ENCODE data around the gene FPR1.

The FPR1 gene

DNA sequence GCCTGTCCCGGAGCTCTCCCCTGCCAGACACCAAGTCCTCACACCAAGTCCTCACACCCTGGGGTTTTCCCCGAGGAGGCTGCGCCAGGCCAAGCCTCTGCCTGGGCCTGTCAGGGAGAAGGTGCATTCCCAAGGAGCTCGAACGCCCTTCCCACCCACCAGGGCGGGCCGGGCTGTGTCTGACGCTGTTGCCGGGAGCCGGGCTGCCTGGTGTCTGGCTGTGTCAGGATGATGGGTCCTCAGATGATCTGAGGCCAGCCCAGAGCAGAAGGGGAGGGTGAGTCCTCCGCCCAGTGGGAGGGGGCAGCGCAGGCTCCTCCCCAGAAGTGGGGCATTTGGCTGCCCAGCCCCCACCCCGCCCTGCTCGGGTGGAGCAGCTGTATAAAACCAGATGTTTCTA lies 25.6 kb downstream of the FPR1 start:
- H3K4me3 ChIP-seq (ENCODE audit: low read length), result no peak overlapping the region
- peak; percentile 93 for DNase-seq (ENCODE audit: low read depth)
- TF ChIP-seq, protein P1, sequence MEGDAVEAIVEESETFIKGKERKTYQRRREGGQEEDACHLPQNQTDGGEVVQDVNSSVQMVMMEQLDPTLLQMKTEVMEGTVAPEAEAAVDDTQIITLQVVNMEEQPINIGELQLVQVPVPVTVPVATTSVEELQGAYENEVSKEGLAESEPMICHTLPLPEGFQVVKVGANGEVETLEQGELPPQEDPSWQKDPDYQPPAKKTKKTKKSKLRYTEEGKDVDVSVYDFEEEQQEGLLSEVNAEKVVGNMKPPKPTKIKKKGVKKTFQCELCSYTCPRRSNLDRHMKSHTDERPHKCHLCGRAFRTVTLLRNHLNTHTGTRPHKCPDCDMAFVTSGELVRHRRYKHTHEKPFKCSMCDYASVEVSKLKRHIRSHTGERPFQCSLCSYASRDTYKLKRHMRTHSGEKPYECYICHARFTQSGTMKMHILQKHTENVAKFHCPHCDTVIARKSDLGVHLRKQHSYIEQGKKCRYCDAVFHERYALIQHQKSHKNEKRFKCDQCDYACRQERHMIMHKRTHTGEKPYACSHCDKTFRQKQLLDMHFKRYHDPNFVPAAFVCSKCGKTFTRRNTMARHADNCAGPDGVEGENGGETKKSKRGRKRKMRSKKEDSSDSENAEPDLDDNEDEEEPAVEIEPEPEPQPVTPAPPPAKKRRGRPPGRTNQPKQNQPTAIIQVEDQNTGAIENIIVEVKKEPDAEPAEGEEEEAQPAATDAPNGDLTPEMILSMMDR (conservative IDR thresholded peaks at IDR 0.05; ENCODE audit: low read length), result no peak

DNA sequence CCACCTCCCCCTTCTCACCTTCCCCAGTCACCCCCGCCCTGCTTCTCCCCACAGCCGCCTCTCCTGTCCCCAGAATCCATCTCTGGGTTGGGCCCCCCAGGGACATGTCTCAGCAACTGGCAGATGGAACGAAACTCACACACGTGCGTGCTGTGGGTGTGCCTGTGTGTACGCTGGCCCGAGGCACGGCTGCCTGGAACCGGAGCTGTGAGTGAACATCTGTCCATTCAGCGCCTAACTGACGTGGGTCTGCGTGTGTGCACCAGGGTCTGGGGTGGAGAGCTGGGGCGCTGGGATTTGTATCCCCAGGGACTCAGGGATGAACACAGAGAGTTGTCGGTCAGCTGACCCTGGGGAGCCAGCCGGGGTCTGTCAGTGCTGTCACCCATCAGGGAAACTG lies 27.1 kb downstream of the FPR1 start:
- TF ChIP-seq, protein P1 (conservative IDR thresholded peaks at IDR 0.05; ENCODE audit: low read length), result no peak
- DNase-seq (ENCODE audit: low read depth), result no peak
- no peak overlapping the region for H3K4me3 ChIP-seq (ENCODE audit: low read length)

DNA sequence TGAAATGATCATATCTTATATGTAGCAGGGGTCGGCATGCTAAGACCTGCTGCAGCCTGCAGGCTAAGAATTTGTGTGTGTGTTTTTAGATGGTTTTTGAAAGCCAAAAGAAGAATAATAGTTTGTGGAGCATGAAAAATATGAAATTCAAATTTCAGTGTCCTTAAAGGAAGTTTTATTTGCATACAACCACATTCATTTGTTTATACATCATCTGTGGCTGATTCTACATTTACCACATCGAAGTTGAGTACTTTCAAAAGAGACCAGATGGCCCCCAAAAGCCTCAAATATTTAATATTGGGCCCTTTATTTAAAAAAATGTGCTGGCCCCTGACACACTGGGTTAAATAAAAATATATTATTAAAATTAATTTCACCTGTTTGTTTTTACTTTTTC lies 29.2 kb downstream of the FPR1 start:
- no peak overlapping the region for H3K4me3 ChIP-seq (ENCODE audit: low read length)
- TF ChIP-seq, protein P1 (conservative IDR thresholded peaks at IDR 0.05; ENCODE audit: low read length), result no peak
- DNase-seq (ENCODE audit: low read depth), result no peak

DNA sequence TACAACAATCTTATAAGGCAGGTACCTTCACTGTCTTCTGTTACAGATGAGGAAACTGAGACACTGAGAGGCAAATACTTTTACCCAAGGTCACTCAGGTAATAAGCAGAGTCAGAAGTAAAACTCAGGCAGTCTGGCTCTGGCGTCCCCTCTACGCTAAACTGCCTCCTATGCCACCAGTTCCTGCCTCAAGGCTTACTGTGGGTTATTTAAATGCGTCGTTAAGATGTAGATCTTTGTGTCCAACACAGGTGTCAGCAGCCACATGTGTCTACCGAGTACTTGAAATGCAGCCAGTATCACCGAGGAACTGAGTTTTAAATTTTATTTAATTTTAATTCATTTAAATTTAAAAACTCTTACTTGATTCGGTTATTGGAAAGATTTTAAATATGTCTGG lies 29.8 kb downstream of the FPR1 start:
- TF ChIP-seq, protein P1 (conservative IDR thresholded peaks at IDR 0.05; ENCODE audit: low read length), result no peak
- no peak overlapping the region for H3K4me3 ChIP-seq (ENCODE audit: low read length)
- DNase-seq (ENCODE audit: low read depth), result no peak

DNA sequence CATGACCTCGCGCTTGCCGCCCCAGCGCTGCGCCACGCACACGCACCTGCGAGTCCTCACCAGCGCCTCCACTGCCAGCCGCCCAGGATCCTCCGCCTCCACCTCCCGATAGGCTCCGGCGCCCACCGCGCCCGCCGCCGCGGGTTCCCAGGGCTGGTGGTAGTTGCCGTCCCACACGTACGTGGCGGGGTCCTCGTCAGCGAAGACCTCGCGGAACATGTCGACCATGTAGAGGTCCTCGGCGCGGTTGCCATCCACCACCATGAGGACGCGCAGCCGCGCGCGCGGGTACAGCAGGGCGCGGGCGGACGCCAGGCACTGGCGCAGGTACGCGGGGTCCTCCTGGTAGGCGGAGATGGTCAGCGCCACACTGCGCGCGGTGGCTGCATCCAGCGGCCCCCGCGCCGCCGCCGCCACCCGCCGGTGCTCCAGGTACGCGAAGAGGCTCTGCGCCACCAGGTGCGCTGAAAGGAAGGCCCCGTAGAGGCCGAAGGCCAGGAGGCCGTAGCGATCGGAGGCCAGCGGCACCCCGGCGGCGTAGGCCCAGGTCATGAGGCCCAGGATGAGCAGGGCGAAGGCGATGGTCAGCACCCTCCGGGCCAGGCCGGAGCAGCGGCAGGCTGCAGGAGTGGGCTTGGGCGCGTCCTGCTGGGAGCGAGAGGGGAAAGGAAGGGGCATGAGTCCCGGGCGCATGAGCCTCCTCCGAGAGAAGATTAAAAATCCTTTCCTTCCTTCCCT lies 32.3 kb downstream of the FPR1 start:
- no peak for DNase-seq (ENCODE audit: low read depth)

DNA sequence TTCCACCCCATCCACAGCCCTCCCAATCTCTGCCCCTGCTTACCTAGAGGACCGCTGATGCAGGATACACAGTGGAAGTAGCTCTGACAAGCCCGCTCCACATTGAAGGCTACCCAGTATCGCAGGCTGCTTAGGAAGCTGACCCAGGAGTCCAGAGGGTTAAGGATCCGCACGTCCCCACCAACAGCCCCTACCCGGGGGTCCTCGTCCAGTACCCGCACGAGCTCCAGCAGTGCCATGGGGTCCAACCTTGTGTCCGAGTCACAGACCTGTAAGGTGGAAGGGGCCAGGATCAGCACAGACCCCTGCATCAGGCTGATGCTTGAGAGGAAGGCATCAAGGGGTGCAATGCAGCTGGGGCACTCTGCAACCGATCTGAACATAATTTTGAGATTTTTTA lies 34.8 kb downstream of the FPR1 start:
- TF ChIP-seq, protein P1 (conservative IDR thresholded peaks at IDR 0.05; ENCODE audit: low read length), result no peak
- no peak for DNase-seq (ENCODE audit: low read depth)
- H3K4me3 ChIP-seq (ENCODE audit: low read length), result no peak overlapping the region

More for the DNA sequence above, 32.3 kb downstream of the FPR1 start:
- peak overlapping the region; percentile 40 for H3K4me3 ChIP-seq (ENCODE audit: low read length)
- TF ChIP-seq, protein P1 (conservative IDR thresholded peaks at IDR 0.05; ENCODE audit: low read length), result no peak

DNA sequence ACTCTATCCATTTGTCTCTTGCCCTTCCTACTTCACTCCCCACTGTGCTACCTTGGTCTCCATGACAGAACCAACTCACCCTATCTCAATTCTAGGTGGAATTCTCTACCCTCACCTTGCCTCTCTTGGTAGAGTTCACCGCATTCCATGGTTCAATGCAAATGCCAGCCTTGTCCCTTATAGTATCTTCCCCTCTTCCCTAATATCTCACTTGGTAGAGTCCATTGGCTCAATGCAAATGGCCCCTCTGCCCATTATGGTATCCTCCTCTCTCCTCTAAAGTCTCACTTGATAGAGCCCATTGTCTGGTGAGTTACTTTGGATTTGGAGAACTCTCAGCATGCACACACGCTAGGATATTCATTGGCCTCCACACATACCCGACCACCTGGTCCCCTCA lies 35.8 kb downstream of the FPR1 start:
- DNase-seq (ENCODE audit: low read depth), result no peak
- no peak overlapping the region for H3K4me3 ChIP-seq (ENCODE audit: low read length)
- TF ChIP-seq, protein P1 (conservative IDR thresholded peaks at IDR 0.05; ENCODE audit: low read length), result no peak
